ENCODE data around the gene CAVIN2.

The CAVIN2 gene

DNA sequence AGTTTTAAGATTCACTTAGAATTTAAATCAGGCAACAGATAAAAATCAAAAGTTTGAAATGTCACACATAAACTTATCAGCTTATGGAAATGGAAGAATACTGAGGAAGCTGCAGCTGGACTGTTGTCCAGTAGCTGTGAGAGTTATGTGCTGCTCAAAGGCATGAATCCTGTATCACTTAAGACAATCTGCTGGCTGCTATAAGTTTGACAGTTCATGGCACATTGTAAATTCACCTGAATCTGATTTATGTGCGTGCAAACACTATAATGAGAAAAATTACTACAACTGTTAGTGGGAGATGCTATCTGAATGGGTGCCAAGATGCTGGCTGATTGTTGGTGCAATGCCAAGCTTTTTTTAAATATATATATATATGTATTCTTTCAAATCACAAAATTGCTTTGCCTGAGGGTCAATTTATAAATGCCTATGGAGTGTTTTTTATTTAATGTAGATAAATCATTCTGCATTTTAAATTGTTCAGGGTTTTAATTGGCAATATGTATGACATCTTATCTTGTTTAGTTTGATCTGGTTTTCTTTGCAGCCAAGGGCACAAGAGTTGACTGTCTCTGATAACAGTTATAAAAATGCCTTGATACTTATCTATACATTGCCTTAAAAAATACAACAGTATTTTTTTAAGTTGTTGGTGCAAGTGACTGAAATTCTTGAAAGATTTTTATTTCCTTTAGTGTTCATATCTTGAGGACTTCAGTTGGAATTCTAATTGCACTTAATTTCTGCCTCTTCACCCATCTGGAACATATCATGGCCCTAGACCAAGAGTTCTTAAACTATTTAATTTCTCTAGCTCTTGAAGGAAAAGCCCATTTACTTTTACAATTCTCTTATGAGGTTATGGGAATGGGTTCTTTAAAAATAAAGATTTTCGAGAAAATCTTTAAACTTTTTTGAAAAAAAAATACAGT, 48.7 kb downstream of the CAVIN2 start:
- TF ChIP-seq, protein P1, sequence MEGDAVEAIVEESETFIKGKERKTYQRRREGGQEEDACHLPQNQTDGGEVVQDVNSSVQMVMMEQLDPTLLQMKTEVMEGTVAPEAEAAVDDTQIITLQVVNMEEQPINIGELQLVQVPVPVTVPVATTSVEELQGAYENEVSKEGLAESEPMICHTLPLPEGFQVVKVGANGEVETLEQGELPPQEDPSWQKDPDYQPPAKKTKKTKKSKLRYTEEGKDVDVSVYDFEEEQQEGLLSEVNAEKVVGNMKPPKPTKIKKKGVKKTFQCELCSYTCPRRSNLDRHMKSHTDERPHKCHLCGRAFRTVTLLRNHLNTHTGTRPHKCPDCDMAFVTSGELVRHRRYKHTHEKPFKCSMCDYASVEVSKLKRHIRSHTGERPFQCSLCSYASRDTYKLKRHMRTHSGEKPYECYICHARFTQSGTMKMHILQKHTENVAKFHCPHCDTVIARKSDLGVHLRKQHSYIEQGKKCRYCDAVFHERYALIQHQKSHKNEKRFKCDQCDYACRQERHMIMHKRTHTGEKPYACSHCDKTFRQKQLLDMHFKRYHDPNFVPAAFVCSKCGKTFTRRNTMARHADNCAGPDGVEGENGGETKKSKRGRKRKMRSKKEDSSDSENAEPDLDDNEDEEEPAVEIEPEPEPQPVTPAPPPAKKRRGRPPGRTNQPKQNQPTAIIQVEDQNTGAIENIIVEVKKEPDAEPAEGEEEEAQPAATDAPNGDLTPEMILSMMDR (conservative IDR thresholded peaks at IDR 0.05; ENCODE audit: control insufficient read depth, insufficient read depth, low read depth, low read length), result no peak
- no peak for DNase-seq (ENCODE audit: low read depth)
- no peak overlapping the region for H3K4me3 ChIP-seq (ENCODE audit: control insufficient read depth, low read depth, low read length)

DNA sequence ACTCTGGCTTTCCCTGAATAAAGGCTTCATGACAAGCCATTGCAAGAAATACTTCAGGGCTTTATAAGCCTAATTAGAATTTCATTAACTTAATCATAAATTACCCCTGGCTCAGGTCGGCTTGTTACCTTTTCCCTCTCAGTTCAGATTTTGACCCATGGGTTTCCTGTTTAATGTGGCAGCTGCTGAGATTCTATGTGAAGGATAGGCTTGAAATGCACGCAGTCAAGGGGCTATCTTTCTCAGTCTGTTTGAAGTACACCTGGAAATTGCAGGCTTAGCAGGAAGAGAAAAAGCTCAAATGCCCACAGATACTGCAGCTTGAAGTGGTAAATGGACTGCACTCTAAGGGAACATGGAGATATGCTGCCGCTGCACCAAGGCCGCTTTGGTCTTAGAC, 49.4 kb downstream of the CAVIN2 start:
- TF ChIP-seq, protein P1 (conservative IDR thresholded peaks at IDR 0.05; ENCODE audit: control insufficient read depth, insufficient read depth, low read depth, low read length), result no peak
- no peak for DNase-seq (ENCODE audit: low read depth)
- no peak overlapping the region for H3K4me3 ChIP-seq (ENCODE audit: control insufficient read depth, low read depth, low read length)

DNA sequence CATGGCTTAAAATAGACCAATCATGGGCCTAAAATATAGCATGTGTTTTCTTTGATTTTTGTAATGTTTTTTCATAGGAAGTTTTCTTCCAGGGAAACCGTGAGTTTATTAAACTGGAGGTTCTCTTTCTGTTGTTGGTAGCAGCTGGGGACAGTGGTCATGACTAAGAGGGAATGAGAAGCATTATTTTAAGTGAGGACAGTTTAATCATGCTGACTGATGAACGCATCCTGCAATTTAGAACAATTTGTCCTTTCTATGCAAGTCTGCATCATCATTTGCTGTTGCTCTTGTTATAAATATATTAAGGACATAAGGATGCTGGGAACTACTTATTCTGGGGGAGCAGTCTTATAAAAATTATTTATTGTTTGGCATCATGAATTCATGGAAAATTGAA, 51.2 kb downstream of the CAVIN2 start:
- peak; percentile 85 for DNase-seq (ENCODE audit: low read depth)
- TF ChIP-seq, protein P1 (conservative IDR thresholded peaks at IDR 0.05; ENCODE audit: control insufficient read depth, insufficient read depth, low read depth, low read length), result no peak
- H3K4me3 ChIP-seq (ENCODE audit: control insufficient read depth, low read depth, low read length), result no peak overlapping the region

DNA sequence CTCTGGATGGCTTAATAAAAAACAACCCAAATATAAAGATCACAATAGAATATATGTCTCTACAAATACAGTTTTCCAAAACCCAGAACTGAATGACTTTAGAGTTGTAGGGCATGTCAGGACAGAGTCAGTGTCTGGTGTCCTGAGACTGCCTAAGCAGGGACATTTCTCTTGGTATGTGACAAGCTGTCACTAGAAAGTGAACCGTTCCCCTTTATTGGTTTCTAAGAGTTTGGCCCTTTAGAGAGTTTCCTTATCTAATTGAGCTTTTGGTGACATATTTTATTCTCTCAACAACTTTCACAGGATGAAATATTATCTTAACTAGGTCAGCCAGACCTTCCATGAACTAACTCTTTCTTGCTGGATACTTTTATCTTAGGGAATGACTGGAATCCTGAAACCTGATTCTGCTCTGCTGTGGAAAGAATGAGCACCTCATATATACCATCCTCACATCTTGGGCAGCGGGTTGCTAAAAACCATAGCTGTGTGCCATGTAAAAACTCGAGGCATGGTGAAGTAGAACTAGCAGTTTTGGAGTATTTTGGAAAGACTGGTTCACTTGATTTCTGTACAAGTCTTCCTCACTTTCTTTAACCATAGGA, 54.8 kb downstream of the CAVIN2 start:
- TF ChIP-seq, protein P1 (conservative IDR thresholded peaks at IDR 0.05; ENCODE audit: control insufficient read depth, insufficient read depth, low read depth, low read length), result no peak
- DNase-seq (ENCODE audit: low read depth), result no peak
- no peak overlapping the region for H3K4me3 ChIP-seq (ENCODE audit: control insufficient read depth, low read depth, low read length)

DNA sequence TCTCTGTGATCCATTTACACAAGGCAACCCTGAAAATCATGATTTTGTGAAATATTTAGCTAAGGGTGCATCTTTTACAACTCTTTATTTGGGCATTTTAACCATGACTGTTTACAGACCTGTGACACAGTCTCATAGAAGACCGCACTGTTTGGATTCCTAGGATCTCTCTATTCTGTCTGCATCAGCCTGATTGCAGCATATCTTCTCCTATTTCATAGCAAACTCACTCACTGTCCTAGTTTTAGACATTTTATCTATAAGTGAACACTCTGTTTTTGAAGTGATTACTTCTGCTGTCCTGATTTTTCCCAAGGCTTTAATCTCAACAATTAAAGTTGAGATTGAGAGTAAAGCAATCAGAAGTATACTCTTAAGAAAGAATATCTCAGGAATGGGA, 56.2 kb downstream of the CAVIN2 start:
- H3K4me3 ChIP-seq (ENCODE audit: control insufficient read depth, low read depth, low read length), result no peak overlapping the region
- DNase-seq (ENCODE audit: low read depth), result peak; percentile 18
- TF ChIP-seq, protein P1 (conservative IDR thresholded peaks at IDR 0.05; ENCODE audit: control insufficient read depth, insufficient read depth, low read depth, low read length), result no peak

DNA sequence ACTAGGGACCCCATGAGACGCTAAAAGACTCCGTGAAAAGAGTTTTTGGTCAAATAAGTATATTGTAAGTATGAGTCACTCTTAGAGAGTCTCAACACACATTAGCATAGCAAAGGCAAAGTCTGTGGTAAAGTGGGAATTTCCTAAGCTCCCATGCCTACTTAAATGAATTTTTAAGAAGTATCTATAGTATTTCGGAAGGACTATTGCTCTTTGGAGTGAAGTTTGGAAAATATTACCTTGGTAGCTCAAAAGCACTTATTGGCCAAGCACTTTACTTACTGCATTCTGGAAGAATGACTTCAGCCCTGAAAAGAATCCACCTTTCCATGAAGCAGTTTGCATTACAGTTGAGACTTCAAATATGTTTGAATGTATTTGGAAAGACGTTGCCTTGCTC, 57.1 kb downstream of the CAVIN2 start:
- H3K4me3 ChIP-seq (ENCODE audit: control insufficient read depth, low read depth, low read length), result no peak overlapping the region
- TF ChIP-seq, protein P1 (conservative IDR thresholded peaks at IDR 0.05; ENCODE audit: control insufficient read depth, insufficient read depth, low read depth, low read length), result no peak
- peak; percentile 40 for DNase-seq (ENCODE audit: low read depth)
